Measurements from ENCODE around the gene WNK4.

DNA sequence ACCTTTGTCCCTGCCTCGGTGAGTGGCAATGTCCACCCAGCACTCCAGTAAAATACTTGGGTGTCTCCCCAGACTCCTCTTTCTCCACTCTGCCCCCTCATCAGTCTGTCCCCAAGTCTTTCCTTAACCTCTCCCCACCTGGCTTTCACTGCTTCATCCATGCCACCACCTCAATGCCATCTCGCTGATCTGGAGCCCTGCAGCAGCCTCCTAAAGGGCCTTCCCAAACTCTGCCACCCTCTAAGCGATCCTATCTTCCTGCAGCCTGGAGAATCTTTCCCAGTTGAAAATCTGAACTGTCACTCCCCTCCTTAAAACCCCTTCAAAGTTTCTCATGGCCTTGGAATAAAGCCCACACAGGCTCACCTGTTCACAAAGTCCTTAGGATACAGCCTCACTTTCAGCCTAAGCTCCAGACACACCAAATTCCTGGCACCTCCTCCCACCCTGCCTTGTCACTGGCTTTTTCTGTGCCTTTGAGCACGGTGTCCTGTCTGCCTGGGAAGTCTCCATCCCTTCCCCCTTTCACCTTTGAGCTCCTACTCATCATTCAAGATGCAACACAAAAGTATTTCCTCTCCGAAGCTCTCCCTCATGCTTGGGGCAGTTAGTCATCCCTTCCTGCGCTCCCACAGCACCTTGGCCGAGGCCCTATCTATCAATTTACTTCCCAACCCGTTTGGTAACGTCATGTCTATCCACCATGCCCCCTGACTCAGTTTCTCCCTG, 2.8 kb downstream of the WNK4 start:
- TF ChIP-seq, protein P1, sequence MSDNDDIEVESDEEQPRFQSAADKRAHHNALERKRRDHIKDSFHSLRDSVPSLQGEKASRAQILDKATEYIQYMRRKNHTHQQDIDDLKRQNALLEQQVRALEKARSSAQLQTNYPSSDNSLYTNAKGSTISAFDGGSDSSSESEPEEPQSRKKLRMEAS (IDR thresholded peaks at IDR 0.05; ENCODE audit: low read depth, low read length): no peak
- TF ChIP-seq, protein P2, sequence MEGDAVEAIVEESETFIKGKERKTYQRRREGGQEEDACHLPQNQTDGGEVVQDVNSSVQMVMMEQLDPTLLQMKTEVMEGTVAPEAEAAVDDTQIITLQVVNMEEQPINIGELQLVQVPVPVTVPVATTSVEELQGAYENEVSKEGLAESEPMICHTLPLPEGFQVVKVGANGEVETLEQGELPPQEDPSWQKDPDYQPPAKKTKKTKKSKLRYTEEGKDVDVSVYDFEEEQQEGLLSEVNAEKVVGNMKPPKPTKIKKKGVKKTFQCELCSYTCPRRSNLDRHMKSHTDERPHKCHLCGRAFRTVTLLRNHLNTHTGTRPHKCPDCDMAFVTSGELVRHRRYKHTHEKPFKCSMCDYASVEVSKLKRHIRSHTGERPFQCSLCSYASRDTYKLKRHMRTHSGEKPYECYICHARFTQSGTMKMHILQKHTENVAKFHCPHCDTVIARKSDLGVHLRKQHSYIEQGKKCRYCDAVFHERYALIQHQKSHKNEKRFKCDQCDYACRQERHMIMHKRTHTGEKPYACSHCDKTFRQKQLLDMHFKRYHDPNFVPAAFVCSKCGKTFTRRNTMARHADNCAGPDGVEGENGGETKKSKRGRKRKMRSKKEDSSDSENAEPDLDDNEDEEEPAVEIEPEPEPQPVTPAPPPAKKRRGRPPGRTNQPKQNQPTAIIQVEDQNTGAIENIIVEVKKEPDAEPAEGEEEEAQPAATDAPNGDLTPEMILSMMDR (IDR thresholded peaks at IDR 0.05; ENCODE audit: low read depth, low read length): no peak
